Epithelial cell of esophagus (primary cell): ENCODE results near the gene UGT8.
"Not testable (repeated sequence)": the region's sequence is repeated elsewhere in the genome, so short reads cannot be mapped to it uniquely, and the experiment has no call there.

Source experiments
- DNase-seq: peaks from one replicate; pipeline ENCODE4 v3.0.0; 2010; ENCODE audit warnings: low read depth
- H3K4me3 ChIP-seq: 2 replicates; pipeline ENCODE4 v1.5.1; 2011; ENCODE audit warnings: mild to moderate bottlenecking, low read length, control low read depth
- TF ChIP-seq, protein P1 (sequence below): IDR thresholded peaks from 2 replicates; pipeline ENCODE4 v1.5.1; 2011; ENCODE audit warnings: low read depth, mild to moderate bottlenecking, low read length, control low read depth, inconsistent platforms; ENCODE audit not compliant: insufficient read depth; ENCODE audit errors: missing control alignments

Gene UGT8

DNA sequence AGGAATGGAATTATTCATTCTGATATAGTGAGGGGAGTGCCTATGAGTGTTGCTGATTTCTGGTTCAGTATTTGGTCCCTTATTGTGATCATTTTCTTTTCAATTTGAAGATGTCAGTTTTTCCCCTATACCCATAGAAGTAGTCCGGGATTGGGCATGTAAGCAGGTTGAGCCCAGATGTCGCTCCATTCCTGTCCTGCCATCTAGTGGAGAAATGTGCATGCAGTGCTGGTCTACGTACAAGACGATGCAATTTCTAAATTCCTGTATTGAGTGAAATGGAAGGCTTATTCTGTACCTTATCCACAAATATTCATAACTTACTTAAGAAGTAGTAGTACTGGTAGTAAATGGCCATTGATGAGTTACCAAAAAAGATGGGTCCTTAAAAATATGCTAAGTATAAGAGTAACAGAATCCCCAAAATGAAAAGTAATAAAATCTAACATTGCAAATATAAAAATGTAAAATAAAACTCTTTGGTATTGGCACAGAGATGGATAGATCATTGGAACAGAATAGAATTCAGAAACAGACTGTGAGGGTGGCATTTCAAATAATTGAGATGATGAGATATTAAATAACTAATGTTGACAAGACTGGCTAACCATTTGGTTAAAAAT, 60.9 kb downstream of the UGT8 start:
- TF ChIP-seq, protein P1, sequence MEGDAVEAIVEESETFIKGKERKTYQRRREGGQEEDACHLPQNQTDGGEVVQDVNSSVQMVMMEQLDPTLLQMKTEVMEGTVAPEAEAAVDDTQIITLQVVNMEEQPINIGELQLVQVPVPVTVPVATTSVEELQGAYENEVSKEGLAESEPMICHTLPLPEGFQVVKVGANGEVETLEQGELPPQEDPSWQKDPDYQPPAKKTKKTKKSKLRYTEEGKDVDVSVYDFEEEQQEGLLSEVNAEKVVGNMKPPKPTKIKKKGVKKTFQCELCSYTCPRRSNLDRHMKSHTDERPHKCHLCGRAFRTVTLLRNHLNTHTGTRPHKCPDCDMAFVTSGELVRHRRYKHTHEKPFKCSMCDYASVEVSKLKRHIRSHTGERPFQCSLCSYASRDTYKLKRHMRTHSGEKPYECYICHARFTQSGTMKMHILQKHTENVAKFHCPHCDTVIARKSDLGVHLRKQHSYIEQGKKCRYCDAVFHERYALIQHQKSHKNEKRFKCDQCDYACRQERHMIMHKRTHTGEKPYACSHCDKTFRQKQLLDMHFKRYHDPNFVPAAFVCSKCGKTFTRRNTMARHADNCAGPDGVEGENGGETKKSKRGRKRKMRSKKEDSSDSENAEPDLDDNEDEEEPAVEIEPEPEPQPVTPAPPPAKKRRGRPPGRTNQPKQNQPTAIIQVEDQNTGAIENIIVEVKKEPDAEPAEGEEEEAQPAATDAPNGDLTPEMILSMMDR, result peak; percentile 98
- no peak overlapping the region for H3K4me3 ChIP-seq
- peak; percentile 84 for DNase-seq

- TF ChIP-seq, protein P1, result no peak
- no peak for DNase-seq
- H3K4me3 ChIP-seq, result no peak overlapping the region
Measured at GRCh38 chr4:114663083-114663482, 64.5 kb downstream of the UGT8 start.

DNA sequence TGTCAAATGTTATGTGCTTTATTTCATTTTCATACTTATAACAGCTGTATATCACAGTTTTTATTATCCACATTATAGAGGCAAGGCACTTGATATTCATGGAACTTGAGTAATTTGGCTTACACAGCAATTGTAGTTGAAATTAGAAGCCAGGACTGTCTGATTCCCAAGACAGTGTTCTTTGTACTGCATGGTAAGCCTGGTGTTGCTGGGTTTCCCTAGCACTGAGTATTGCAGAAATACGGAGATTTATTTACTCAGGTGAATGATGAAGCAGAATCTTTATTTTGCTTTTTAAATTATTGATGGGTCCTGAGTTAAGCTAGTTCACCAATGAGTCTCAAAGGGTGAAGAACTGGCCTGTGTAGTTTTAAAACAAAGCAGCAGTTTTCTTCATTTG, 70.0 kb downstream of the UGT8 start:
- no peak for DNase-seq
- TF ChIP-seq, protein P1, result no peak
- H3K4me3 ChIP-seq, result no peak overlapping the region

GRCh38 chr4:114670733-114671132, 72.1 kb downstream of the UGT8 start:
- H3K4me3 ChIP-seq, DNase-seq: not testable (repeated sequence)

- no peak overlapping the region for H3K4me3 ChIP-seq
- DNase-seq, result no peak
- TF ChIP-seq, protein P1, result no peak
Measured at GRCh38 chr4:114673306-114673705, 74.7 kb downstream of the UGT8 start.

DNA sequence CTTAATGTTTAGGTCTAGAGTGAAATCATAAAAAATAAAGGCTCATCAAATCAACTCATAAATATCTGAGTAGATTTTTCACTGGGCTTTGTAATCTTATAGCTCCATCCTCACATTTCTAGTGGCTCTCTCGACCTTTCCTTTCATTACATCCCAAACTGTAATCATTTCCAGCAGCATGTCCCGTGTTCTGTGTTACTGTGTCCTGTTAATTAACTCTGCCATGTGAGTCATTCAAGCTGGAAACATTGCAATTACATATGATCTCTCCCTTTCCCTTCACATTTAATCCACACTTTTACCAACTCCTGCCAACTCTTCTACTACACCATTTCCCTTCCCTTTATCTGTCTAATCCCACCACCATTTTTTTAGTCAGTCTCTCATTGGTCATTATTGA, 75.5 kb downstream of the UGT8 start:
- H3K4me3 ChIP-seq, result no peak overlapping the region
- DNase-seq, result no peak
- TF ChIP-seq, protein P1, result no peak

- TF ChIP-seq, protein P1, result no peak
- H3K4me3 ChIP-seq, result no peak overlapping the region
- DNase-seq, result no peak
Measured at GRCh38 chr4:114677346-114677979, 78.9 kb downstream of the UGT8 start.
